Hair follicular keratinocyte (primary cell): Measurements from ENCODE around the gene CELSR2. TPM values are rescaled to one million over a fixed set of nuclear protein-coding genes. Genes with fewer than 3 reads are reported as not detected.

Experiments used
- total RNA-seq: library from RNA; depleted of rRNA; stranded (reverse); fragments of >200 nt; gene quantifications from 2 replicates; pipeline ENCODE4 v1.2.3, GENCODE V29; 2015

CELSR2 gene, protein sequence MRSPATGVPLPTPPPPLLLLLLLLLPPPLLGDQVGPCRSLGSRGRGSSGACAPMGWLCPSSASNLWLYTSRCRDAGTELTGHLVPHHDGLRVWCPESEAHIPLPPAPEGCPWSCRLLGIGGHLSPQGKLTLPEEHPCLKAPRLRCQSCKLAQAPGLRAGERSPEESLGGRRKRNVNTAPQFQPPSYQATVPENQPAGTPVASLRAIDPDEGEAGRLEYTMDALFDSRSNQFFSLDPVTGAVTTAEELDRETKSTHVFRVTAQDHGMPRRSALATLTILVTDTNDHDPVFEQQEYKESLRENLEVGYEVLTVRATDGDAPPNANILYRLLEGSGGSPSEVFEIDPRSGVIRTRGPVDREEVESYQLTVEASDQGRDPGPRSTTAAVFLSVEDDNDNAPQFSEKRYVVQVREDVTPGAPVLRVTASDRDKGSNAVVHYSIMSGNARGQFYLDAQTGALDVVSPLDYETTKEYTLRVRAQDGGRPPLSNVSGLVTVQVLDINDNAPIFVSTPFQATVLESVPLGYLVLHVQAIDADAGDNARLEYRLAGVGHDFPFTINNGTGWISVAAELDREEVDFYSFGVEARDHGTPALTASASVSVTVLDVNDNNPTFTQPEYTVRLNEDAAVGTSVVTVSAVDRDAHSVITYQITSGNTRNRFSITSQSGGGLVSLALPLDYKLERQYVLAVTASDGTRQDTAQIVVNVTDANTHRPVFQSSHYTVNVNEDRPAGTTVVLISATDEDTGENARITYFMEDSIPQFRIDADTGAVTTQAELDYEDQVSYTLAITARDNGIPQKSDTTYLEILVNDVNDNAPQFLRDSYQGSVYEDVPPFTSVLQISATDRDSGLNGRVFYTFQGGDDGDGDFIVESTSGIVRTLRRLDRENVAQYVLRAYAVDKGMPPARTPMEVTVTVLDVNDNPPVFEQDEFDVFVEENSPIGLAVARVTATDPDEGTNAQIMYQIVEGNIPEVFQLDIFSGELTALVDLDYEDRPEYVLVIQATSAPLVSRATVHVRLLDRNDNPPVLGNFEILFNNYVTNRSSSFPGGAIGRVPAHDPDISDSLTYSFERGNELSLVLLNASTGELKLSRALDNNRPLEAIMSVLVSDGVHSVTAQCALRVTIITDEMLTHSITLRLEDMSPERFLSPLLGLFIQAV (N-terminal part only)
- 7.8 and 16.9 TPM in 2 replicates for total RNA-seq

DNA sequence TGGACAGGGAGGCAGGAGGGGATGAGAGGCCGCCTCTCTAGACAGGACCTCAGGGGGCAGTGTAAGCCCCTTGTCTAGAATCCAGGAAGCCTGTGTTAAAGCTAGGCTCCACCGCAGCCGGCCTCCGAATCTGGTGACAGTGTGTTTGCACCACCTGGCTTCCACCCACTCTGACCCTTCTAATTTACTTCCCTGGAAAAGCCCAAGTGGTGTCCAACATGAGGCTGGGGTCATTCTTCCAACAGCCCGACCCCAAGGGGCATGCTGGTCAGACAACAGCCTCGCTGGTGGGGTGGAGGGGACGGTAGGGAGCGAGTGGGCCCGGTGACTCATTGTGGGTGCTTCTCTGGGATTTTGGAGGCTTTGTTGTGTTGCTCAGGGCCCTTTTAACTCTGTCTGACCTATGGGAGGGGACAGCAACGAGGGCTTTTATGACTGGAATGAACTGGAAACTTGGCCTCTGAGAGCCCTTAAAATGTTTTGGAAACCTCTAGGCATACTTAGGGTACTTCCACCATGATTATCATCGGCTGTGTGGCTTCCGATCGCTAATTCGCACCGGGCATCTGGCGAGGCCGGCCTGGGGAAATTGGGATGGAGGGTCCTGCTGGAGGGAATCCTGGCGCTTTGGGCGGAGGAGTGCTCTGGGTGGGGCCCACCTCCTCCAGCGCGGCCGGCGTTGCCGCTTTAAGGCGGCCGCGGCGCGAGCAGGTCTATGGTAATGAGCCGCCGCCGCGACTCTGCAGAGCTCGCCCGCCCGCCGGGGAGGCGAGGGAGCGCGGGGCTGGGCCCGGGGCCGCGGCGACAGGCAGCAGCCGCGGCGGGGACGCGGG is at the start of gene CELSR2:
Gene CELSR2 (plus strand): TSS at position 743 of the 833 bp plus-strand sequence. CDS start 541 bp downstream, outside the sequence.

DNA sequence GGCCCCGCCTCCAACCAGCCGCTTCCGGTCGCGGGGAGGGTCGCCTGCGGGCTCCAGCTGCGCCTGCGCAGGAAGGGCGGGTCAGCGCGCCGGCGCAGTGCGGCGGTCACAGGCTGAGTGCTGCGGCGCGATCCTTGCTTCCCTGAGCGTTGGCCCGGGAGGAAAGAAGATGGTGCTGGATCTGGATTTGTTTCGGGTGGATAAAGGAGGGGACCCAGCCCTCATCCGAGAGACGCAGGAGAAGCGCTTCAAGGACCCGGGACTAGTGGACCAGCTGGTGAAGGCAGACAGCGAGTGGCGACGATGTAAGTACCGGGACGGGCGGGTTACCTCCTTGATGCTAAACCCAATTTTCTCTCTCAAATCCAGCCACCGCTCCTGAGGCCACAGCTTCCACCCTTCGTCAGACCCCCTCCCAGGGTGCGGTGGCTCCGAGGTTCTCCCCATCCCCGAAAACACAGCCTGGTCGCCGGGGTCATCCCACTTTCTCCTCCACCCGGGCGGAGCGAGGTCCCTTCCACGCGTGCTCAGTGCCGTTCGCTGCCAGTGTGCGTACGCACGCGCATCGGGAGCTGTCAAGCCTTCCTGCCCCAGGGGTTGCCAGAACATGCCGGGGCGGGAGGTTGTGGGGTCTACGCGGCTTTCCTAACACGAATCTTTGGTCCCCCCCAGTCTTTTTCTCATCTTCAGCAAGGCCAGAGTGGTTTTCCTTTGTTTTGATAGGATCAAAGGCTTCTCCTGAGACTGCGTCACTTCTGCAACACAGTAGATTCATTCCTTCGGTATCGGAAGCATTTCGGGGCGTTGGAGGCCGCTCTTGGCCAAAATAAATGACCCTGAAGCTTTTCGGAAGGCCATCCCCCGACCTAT is 35.3 kb upstream of the CELSR2 start, which contains the start of gene SARS1:
Gene SARS1 (plus strand): TSS at position 95 of the 870 bp plus-strand sequence. CDS start 75 bp downstream, at position 170.

DNA sequence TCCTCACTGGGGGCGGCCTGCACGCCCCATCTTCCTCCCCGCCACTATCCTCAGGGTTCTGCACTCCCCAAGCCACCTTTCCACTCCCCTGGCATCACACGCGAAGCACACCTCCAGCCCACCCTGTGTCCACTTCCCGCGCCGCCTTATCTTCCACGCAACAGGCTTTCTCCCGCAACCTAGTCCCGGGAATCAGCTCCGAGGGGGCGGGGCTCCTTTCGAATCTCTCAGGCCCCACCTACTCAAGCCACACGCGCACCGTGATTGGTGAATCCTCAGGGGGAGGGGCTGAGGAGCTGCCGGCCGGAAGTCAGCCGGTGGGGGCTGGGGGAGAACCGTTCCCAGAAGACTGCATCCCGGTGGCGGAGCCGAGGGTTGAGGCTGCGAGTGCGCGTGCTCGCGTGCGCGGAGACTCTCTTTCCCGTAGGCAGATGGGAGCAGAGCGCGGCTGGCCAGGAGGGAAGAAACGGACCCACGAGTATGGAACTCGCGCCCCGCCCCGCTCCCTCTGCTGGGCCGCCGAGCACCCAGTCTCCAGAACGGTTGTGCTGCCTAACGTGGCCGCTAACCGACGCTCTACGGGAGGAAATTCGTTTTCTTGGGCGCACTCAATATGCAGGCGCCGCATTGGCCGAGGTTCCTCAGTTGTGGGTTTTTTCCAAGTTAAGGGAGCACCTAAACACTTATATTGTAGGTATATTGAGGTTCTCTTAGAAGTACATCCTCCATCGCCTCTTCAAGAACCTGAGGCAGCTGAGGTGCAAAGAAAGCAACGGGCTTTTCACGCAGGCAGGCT is 33.8 kb downstream of the CELSR2 start, which contains the start of gene PSRC1:
Gene PSRC1 (minus strand): TSS at position 194 of the 796 bp plus-strand sequence.

DNA sequence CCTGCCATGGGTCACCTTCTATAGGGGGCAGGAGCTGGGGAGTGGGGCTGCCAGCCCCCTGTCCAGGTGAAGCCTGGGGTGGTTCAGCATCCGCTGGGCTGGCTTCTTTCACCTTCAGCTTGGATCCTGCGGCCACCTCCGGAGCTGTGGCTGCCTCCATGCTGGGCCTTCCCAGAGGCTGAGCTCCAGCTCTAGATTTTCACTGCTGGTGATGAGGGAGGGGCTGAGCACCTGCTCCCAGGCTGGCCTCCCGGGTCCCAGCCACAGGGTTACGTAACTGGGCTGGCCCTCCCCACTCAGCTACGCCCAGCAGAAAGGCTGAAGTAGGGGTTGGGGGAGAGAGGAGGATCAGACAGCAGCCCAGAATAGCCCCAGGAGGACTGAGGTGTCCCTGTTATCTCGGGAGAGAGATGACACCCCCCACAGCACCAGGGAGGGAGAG is 57.5 kb downstream of the CELSR2 start, which contains the start of gene MYBPHL:
Gene MYBPHL (minus strand): TSS at position 180 of the 442 bp plus-strand sequence. CDS start 20 bp downstream, at position 160.

Other genes with a start within 250 kb of the CELSR2 start
- 13.0 and 14.5 TPM in 2 replicates for gene WDR47, start 207.4 kb upstream of the CELSR2 start, total RNA-seq
- gene TAF13, start 173.5 kb upstream of the CELSR2 start, total RNA-seq: 39.6 and 42.7 TPM in 2 replicates
- gene TMEM167B, start 158.8 kb upstream of the CELSR2 start, total RNA-seq: 10.5 and 16.9 TPM in 2 replicates
- 0.16 TPM in 1 of 2 replicates, not detected in the other for gene ELAPOR1, start 135.4 kb upstream of the CELSR2 start, total RNA-seq
- 277 and 369 TPM in 2 replicates for gene SARS1, start 35.6 kb upstream of the CELSR2 start, total RNA-seq
- gene PSRC1, start 33.6 kb downstream of the CELSR2 start, total RNA-seq: 10.2 and 44.1 TPM in 2 replicates
- not detected in 2 replicates for gene MYBPHL, start 57.5 kb downstream of the CELSR2 start, total RNA-seq
- gene SORT1, start 148.4 kb downstream of the CELSR2 start, total RNA-seq: 0.80 and 2.7 TPM in 2 replicates
- 50.7 and 75.7 TPM in 2 replicates for gene PSMA5, start 176.9 kb downstream of the CELSR2 start, total RNA-seq
- gene SYPL2, start 217.0 kb downstream of the CELSR2 start, total RNA-seq: not detected in 2 replicates
- 2.4 and 4.3 TPM in 2 replicates for gene ATXN7L2, start 234.4 kb downstream of the CELSR2 start, total RNA-seq
- gene CYB561D1, start 244.6 kb downstream of the CELSR2 start, total RNA-seq: 2.5 and 4.6 TPM in 2 replicates